Measurements from ENCODE around the gene ERP27. TPM values are rescaled to one million over a fixed set of nuclear protein-coding genes. Genes with fewer than 3 reads are reported as not detected.

The ERP27 gene
- polyA plus RNA-seq, 2 donors, result 0.16 to 0.51 TPM

- H3K27me3 ChIP-seq (ENCODE audit: control insufficient read depth in 1 of 2, insufficient read depth in 2 of 2, low read length in 2 of 2), result no peaks in the 10 kb centered on the region
- peaks cover 0 to 5% of the 10 kb centered on the region in 2 donors for H3K4me1 ChIP-seq (ENCODE audit: control insufficient read depth in 2 of 2, insufficient read depth in 2 of 2, low read length in 1 of 2)
- no peak overlapping the region for H3K4me3 ChIP-seq (ENCODE audit: low read depth in 1 of 2, low read length in 2 of 2)
- H3K27ac ChIP-seq (ENCODE audit: low read depth in 2 of 2, low read length in 1 of 2), result no peak overlapping the region
- no peaks in the 10 kb centered on the region for H3K9me3 ChIP-seq (ENCODE audit: control insufficient read depth in 2 of 2, insufficient read depth in 1 of 2, low read depth in 1 of 2, low read length in 1 of 2)
- WGBS, 2 donors, result 59 to 74% methylated on average over 2 of the region's 2 CpGs
- H3K36me3 ChIP-seq (ENCODE audit: control insufficient read depth in 2 of 2, insufficient read depth in 2 of 2, low read length in 1 of 2), result no peaks in the 10 kb centered on the region
These were observed 22.6 kb downstream of the ERP27 start for GRCh38 chr12:14915736-14916135.

- no peak overlapping the region for H3K4me3 ChIP-seq (ENCODE audit: low read depth in 1 of 2, low read length in 2 of 2)
- peak overlapping the region; percentile 36 to 50 for H3K27ac ChIP-seq (ENCODE audit: low read depth in 2 of 2, low read length in 1 of 2)
- peaks cover 0 to 5% of the 10 kb centered on the region in 2 donors for H3K4me1 ChIP-seq (ENCODE audit: control insufficient read depth in 2 of 2, insufficient read depth in 2 of 2, low read length in 1 of 2)
- no peaks in the 10 kb centered on the region for H3K36me3 ChIP-seq (ENCODE audit: control insufficient read depth in 2 of 2, insufficient read depth in 2 of 2, low read length in 1 of 2)
- no peaks in the 10 kb centered on the region for H3K27me3 ChIP-seq (ENCODE audit: control insufficient read depth in 1 of 2, insufficient read depth in 2 of 2, low read length in 2 of 2)
- no peaks in the 10 kb centered on the region for H3K9me3 ChIP-seq (ENCODE audit: control insufficient read depth in 2 of 2, insufficient read depth in 1 of 2, low read depth in 1 of 2, low read length in 1 of 2)
- WGBS, 2 donors, result 49 to 63% methylated on average over 4 of the region's 4 CpGs
These were observed 25.0 kb downstream of the ERP27 start for GRCh38 chr12:14913381-14913781.

- H3K4me1 ChIP-seq (ENCODE audit: control insufficient read depth in 2 of 2, insufficient read depth in 2 of 2, low read length in 1 of 2), result peaks cover 0 to 5% of the 10 kb centered on the region in 2 donors
- no peak overlapping the region for H3K4me3 ChIP-seq (ENCODE audit: low read depth in 1 of 2, low read length in 2 of 2)
- WGBS, 2 donors, result 43 to 96% methylated on average over 2 of the region's 2 CpGs
- no peaks in the 10 kb centered on the region for H3K27me3 ChIP-seq (ENCODE audit: control insufficient read depth in 1 of 2, insufficient read depth in 2 of 2, low read length in 2 of 2)
- H3K27ac ChIP-seq (ENCODE audit: low read depth in 2 of 2, low read length in 1 of 2), result no peak overlapping the region
- no peaks in the 10 kb centered on the region for H3K9me3 ChIP-seq (ENCODE audit: control insufficient read depth in 2 of 2, insufficient read depth in 1 of 2, low read depth in 1 of 2, low read length in 1 of 2)
- no peaks in the 10 kb centered on the region for H3K36me3 ChIP-seq (ENCODE audit: control insufficient read depth in 2 of 2, insufficient read depth in 2 of 2, low read length in 1 of 2)
These were observed 27.2 kb downstream of the ERP27 start for GRCh38 chr12:14911131-14911530.

GRCh38 chr12:14910090-14910915, 28.0 kb downstream of the ERP27 start:
- H3K36me3 ChIP-seq (ENCODE audit: control insufficient read depth in 2 of 2, insufficient read depth in 2 of 2, low read length in 1 of 2), result no peaks in the 10 kb centered on the region
- WGBS, 2 donors, result 72 to 74% methylated on average over 5 of the region's 5 CpGs
- peak overlapping the region; percentile 2 to 52 for H3K27ac ChIP-seq (ENCODE audit: low read depth in 2 of 2, low read length in 1 of 2)
- H3K9me3 ChIP-seq (ENCODE audit: control insufficient read depth in 2 of 2, insufficient read depth in 1 of 2, low read depth in 1 of 2, low read length in 1 of 2), result no peaks in the 10 kb centered on the region
- no peaks in the 10 kb centered on the region for H3K27me3 ChIP-seq (ENCODE audit: control insufficient read depth in 1 of 2, insufficient read depth in 2 of 2, low read length in 2 of 2)
- no peak overlapping the region for H3K4me3 ChIP-seq (ENCODE audit: low read depth in 1 of 2, low read length in 2 of 2)
- H3K4me1 ChIP-seq (ENCODE audit: control insufficient read depth in 2 of 2, insufficient read depth in 2 of 2, low read length in 1 of 2), result peaks cover 0 to 5% of the 10 kb centered on the region in 2 donors

- WGBS, 2 donors, result 75 to 88% methylated on average over 1 of the region's 1 CpG
- H3K9me3 ChIP-seq (ENCODE audit: control insufficient read depth in 2 of 2, insufficient read depth in 1 of 2, low read depth in 1 of 2, low read length in 1 of 2), result no peaks in the 10 kb centered on the region
- peaks cover 0 to under 1% of the 10 kb centered on the region in 2 donors for H3K4me1 ChIP-seq (ENCODE audit: control insufficient read depth in 2 of 2, insufficient read depth in 2 of 2, low read length in 1 of 2)
- H3K4me3 ChIP-seq (ENCODE audit: low read depth in 1 of 2, low read length in 2 of 2), result no peak overlapping the region
- no peaks in the 10 kb centered on the region for H3K36me3 ChIP-seq (ENCODE audit: control insufficient read depth in 2 of 2, insufficient read depth in 2 of 2, low read length in 1 of 2)
- H3K27me3 ChIP-seq (ENCODE audit: control insufficient read depth in 1 of 2, insufficient read depth in 2 of 2, low read length in 2 of 2), result no peaks in the 10 kb centered on the region
- H3K27ac ChIP-seq (ENCODE audit: low read depth in 2 of 2, low read length in 1 of 2), result no peak overlapping the region
These were observed 30.4 kb downstream of the ERP27 start for GRCh38 chr12:14907953-14908352.

- WGBS, 2 donors, result 76 to 79% methylated on average over 5 of the region's 5 CpGs
- Histone ChIP-seq H3K9me3 (ENCODE audit: control insufficient read depth in 2 of 2, insufficient read depth in 1 of 2, low read depth in 1 of 2, low read length in 1 of 2) (no peaks in the 10 kb centered on the region), H3K36me3 (ENCODE audit: control insufficient read depth in 2 of 2, insufficient read depth in 2 of 2, low read length in 1 of 2) (no peaks in the 10 kb centered on the region), H3K4me3 (ENCODE audit: low read depth in 1 of 2, low read length in 2 of 2) (no peak overlapping the region), H3K4me1 (ENCODE audit: control insufficient read depth in 2 of 2, insufficient read depth in 2 of 2, low read length in 1 of 2) (no peaks in the 10 kb centered on the region), H3K27me3 (ENCODE audit: control insufficient read depth in 1 of 2, insufficient read depth in 2 of 2, low read length in 2 of 2) (no peaks in the 10 kb centered on the region), H3K27ac (ENCODE audit: low read depth in 2 of 2, low read length in 1 of 2) (no peak overlapping the region)
These were observed 32.2 kb downstream of the ERP27 start for GRCh38 chr12:14906114-14906513.

GRCh38 chr12:14905269-14906004, 32.9 kb downstream of the ERP27 start:
- no peaks in the 10 kb centered on the region for H3K4me1 ChIP-seq (ENCODE audit: control insufficient read depth in 2 of 2, insufficient read depth in 2 of 2, low read length in 1 of 2)
- 22 to 23% methylated on average over 5 of the region's 5 CpGs for WGBS, 2 donors
- no peak overlapping the region for H3K4me3 ChIP-seq (ENCODE audit: low read depth in 1 of 2, low read length in 2 of 2)
- H3K9me3 ChIP-seq (ENCODE audit: control insufficient read depth in 2 of 2, insufficient read depth in 1 of 2, low read depth in 1 of 2, low read length in 1 of 2), result no peaks in the 10 kb centered on the region
- peak overlapping the region in 1 of 2 donors; percentile 7 for H3K27ac ChIP-seq (ENCODE audit: low read depth in 2 of 2, low read length in 1 of 2)
- H3K36me3 ChIP-seq (ENCODE audit: control insufficient read depth in 2 of 2, insufficient read depth in 2 of 2, low read length in 1 of 2), result no peaks in the 10 kb centered on the region
- no peaks in the 10 kb centered on the region for H3K27me3 ChIP-seq (ENCODE audit: control insufficient read depth in 1 of 2, insufficient read depth in 2 of 2, low read length in 2 of 2)

GRCh38 chr12:14904854-14905253, 33.5 kb downstream of the ERP27 start:
- Histone ChIP-seq H3K4me3 (ENCODE audit: low read depth in 1 of 2, low read length in 2 of 2) (no peak overlapping the region), H3K27me3 (ENCODE audit: control insufficient read depth in 1 of 2, insufficient read depth in 2 of 2, low read length in 2 of 2) (no peaks in the 10 kb centered on the region), H3K9me3 (ENCODE audit: control insufficient read depth in 2 of 2, insufficient read depth in 1 of 2, low read depth in 1 of 2, low read length in 1 of 2) (no peaks in the 10 kb centered on the region), H3K27ac (ENCODE audit: low read depth in 2 of 2, low read length in 1 of 2) (peak overlapping the region in 1 of 2 donors; percentile 7), H3K4me1 (ENCODE audit: control insufficient read depth in 2 of 2, insufficient read depth in 2 of 2, low read length in 1 of 2) (no peaks in the 10 kb centered on the region), H3K36me3 (ENCODE audit: control insufficient read depth in 2 of 2, insufficient read depth in 2 of 2, low read length in 1 of 2) (no peaks in the 10 kb centered on the region)
- 58 to 60% methylated on average over 8 of the region's 8 CpGs for WGBS, 2 donors

GRCh38 chr12:14903386-14904098, 34.8 kb downstream of the ERP27 start:
- Histone ChIP-seq H3K9me3 (ENCODE audit: control insufficient read depth in 2 of 2, insufficient read depth in 1 of 2, low read depth in 1 of 2, low read length in 1 of 2) (no peaks in the 10 kb centered on the region), H3K4me1 (ENCODE audit: control insufficient read depth in 2 of 2, insufficient read depth in 2 of 2, low read length in 1 of 2) (no peaks in the 10 kb centered on the region), H3K36me3 (ENCODE audit: control insufficient read depth in 2 of 2, insufficient read depth in 2 of 2, low read length in 1 of 2) (no peaks in the 10 kb centered on the region), H3K4me3 (ENCODE audit: low read depth in 1 of 2, low read length in 2 of 2) (no peak overlapping the region), H3K27me3 (ENCODE audit: control insufficient read depth in 1 of 2, insufficient read depth in 2 of 2, low read length in 2 of 2) (no peaks in the 10 kb centered on the region), H3K27ac (ENCODE audit: low read depth in 2 of 2, low read length in 1 of 2) (no peak overlapping the region)
- 76 to 86% methylated on average over 5 of the region's 5 CpGs for WGBS, 2 donors

Measured in esophagus (tissue), 2 donors.